Measurements from ENCODE around the gene PLIN5. TPM values are rescaled to one million over a fixed set of nuclear protein-coding genes. Genes with fewer than 3 reads are reported as not detected.
A peak's percentile ranks its signal among the peaks of the same experiment; 100 is the strongest.

The PLIN5 gene
- total RNA-seq, 2 donors from 2014 or later: 3.7 to 3.9 TPM

DNA sequence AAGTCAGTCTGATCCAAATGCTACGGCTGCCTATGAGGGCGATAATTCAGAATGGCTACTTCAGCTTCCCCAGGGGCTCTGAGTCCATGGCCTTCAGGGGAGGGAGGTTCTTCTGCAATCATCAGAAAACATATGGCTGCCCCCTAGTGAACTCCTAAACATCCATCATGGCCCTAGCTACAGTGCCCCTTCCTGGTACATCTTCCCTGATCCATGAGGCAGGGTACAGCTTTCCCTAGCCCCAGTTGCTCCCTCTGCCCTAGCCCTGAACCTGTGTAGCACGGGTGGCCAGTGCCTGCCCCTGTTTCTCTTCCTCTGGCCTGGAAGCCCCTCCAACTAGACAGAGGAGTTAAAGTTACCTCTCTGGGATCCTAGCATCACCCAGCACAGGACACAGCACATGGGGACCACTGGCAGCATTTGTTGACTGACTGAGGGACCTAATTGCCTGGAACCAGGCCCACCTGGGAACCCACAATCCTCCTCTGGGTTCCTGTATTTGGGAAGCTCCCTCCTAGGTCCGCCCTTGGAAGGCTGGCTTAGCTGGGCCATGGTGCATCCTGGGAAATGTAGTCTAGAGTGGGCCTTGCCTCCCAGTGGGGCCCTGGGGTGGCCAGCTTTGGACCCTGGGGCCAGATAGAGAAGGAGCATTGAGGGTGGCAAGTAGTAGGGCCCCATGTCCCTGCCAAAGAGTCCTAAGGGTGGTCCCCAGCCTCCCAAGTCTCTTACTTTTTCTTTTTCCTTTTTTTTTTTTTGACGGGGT, 42.2 kb upstream of the PLIN5 start:
- no peaks in the 10 kb centered on the region for H3K9me3 Mint-ChIP-seq
- TF ChIP-seq, protein P1, sequence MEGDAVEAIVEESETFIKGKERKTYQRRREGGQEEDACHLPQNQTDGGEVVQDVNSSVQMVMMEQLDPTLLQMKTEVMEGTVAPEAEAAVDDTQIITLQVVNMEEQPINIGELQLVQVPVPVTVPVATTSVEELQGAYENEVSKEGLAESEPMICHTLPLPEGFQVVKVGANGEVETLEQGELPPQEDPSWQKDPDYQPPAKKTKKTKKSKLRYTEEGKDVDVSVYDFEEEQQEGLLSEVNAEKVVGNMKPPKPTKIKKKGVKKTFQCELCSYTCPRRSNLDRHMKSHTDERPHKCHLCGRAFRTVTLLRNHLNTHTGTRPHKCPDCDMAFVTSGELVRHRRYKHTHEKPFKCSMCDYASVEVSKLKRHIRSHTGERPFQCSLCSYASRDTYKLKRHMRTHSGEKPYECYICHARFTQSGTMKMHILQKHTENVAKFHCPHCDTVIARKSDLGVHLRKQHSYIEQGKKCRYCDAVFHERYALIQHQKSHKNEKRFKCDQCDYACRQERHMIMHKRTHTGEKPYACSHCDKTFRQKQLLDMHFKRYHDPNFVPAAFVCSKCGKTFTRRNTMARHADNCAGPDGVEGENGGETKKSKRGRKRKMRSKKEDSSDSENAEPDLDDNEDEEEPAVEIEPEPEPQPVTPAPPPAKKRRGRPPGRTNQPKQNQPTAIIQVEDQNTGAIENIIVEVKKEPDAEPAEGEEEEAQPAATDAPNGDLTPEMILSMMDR (conservative IDR thresholded peaks at IDR 0.05): no peak
- Histone ChIP-seq H3K27ac (ENCODE audit: low read depth, low read length) (no peak overlapping the region), H3K9me3 (ENCODE audit: control insufficient read depth, low read length) (no peaks in the 10 kb centered on the region), H3K36me3 (ENCODE audit: control insufficient read depth, insufficient read depth, low read length) (no peaks in the 10 kb centered on the region), H3K27me3 (ENCODE audit: control insufficient read depth, insufficient read depth, low read length, poor library complexity, severe bottlenecking) (peaks cover 19% of the 10 kb centered on the region), H3K9ac (ENCODE audit: extremely low read depth, low read length, poor library complexity, severe bottlenecking) (no peak overlapping the region), H3K4me1 (ENCODE audit: control insufficient read depth, insufficient read depth, low read length) (peaks cover 6% of the 10 kb centered on the region), H3K4me3 (ENCODE audit: low read length) (no peak overlapping the region)
- H3K4me1 Mint-ChIP-seq: peaks cover 12% of the 10 kb centered on the region
- peaks cover 20% of the 10 kb centered on the region for H3K27me3 Mint-ChIP-seq (ENCODE audit: insufficient read depth)
- no peaks in the 10 kb centered on the region for H3K36me3 Mint-ChIP-seq (ENCODE audit: low read depth)
- WGBS, 2 experiments (ENCODE audit: insufficient coverage in 1 of 2, insufficient read length in 1 of 2): 88 to 97% methylated on average over 2 to 5 of the region's 5 CpGs
- DNase-seq: peak; percentile 82
- peak overlapping the region; percentile 4 for H3K27ac Mint-ChIP-seq
- H3K4me3 Mint-ChIP-seq: no peak overlapping the region

DNA sequence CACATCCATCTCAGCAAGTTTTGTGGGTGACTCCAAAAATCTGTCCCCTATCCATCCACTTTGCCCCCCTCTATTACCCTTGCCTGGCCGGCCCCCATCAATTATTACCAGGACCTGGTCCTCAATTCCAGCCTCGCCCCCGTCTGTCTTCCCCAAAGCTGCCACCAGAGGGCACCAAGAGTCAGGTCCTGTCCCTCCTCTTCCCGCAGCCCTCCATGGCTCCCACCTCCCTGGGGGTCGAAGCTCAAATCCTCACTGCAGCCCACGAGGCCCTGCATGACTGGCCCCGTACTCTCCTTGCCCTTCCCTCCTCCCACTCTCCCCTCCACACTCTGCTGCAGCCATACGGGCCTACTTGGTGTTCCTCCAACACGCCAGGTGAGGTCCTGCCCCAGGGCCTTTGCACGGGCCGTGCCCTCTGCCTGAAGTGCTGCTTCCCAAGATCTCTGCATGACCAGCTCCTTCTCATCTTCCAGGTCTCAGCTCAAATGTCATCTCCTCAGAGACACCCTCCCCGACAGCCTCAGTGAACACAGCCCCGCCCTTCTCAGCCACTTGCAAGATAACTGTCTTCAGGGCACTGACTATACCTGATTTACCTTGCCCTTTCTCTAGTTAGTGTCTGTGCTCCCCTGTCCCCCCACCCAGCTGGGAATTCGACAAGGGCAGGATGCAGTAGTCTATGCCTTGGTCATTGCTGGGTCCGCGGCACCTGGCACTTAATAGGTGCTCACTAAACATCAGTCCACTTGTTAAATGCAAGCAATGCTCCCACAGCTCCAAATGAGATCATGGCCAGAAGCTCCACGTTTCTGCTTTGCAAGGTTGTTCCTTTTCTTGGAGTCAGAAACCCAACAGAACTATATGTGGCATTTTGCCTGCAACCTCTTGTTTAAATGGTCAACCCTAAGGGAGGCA, 41.3 kb upstream of the PLIN5 start:
- Histone ChIP-seq H3K9ac (ENCODE audit: extremely low read depth, low read length, poor library complexity, severe bottlenecking) (peak overlapping the region; percentile 23), H3K9me3 (ENCODE audit: control insufficient read depth, low read length) (no peaks in the 10 kb centered on the region), H3K4me1 (ENCODE audit: control insufficient read depth, insufficient read depth, low read length) (peaks cover 6% of the 10 kb centered on the region), H3K36me3 (ENCODE audit: control insufficient read depth, insufficient read depth, low read length) (no peaks in the 10 kb centered on the region), H3K27ac (ENCODE audit: low read depth, low read length) (no peak overlapping the region), H3K27me3 (ENCODE audit: control insufficient read depth, insufficient read depth, low read length, poor library complexity, severe bottlenecking) (peaks cover 15% of the 10 kb centered on the region), H3K4me3 (ENCODE audit: low read length) (no peak overlapping the region)
- peaks cover 12% of the 10 kb centered on the region for H3K4me1 Mint-ChIP-seq
- peak; percentile 95 for DNase-seq
- TF ChIP-seq, protein P1 (conservative IDR thresholded peaks at IDR 0.05): peak; percentile 83
- peaks cover 15% of the 10 kb centered on the region for H3K27me3 Mint-ChIP-seq (ENCODE audit: insufficient read depth)
- 76 to 90% methylated on average over 12 to 17 of the region's 17 CpGs for whole genome bisulfite sequencing, 2 experiments (ENCODE audit: insufficient coverage in 1 of 2, insufficient read length in 1 of 2)
- H3K9me3 Mint-ChIP-seq: no peaks in the 10 kb centered on the region
- peak overlapping the region; percentile 88 for H3K27ac Mint-ChIP-seq
- H3K4me3 Mint-ChIP-seq: no peak overlapping the region
- H3K36me3 Mint-ChIP-seq (ENCODE audit: low read depth): no peaks in the 10 kb centered on the region

DNA sequence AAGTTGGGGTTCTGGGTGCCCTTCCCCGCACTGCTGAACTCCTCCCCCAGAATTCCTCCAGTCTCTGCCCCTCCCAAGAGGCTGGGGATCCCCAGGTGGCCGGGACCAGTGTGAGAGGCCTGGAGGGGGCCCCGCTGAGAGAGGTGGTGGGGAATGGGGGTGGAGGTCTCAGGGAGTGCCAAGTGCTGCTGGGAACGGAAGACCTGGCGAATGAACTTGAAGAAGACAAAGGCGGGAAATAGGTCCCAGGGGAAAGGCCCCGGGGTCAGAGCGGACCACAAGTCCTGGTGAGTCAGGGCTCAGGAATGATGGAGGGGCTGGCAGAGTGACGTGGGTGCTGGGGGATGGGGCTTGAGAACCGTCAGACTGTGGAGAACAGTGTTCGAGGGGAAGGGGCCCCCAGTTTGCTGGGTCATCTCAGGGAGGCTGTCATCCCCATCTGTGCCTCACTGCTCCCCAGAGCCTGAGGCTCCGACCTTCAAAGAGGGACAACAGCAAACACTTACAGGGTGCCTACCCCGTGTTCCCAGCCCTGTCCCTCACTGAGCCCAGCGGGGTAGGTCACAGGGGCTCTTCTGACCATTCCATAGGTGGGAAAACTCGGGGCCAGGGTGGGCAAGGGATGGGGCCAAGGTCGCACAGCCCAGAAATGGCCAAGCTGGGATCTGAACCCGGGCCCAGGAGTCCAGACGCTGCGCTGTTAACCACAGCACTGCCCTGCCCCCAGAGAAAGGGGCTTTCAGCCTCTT, 40.4 kb upstream of the PLIN5 start:
- Histone ChIP-seq H3K36me3 (ENCODE audit: control insufficient read depth, insufficient read depth, low read length) (no peaks in the 10 kb centered on the region), H3K4me1 (ENCODE audit: control insufficient read depth, insufficient read depth, low read length) (peaks cover 6% of the 10 kb centered on the region), H3K27ac (ENCODE audit: low read depth, low read length) (peak overlapping the region; percentile 53), H3K9me3 (ENCODE audit: control insufficient read depth, low read length) (no peaks in the 10 kb centered on the region), H3K27me3 (ENCODE audit: control insufficient read depth, insufficient read depth, low read length, poor library complexity, severe bottlenecking) (peaks cover 15% of the 10 kb centered on the region), H3K4me3 (ENCODE audit: low read length) (no peak overlapping the region), H3K9ac (ENCODE audit: extremely low read depth, low read length, poor library complexity, severe bottlenecking) (peak overlapping the region; percentile 53)
- TF ChIP-seq, protein P1 (conservative IDR thresholded peaks at IDR 0.05): no peak
- Mint-ChIP-seq H3K9me3 (no peaks in the 10 kb centered on the region), H3K4me3 (peak overlapping the region; percentile 38), H3K27me3 (ENCODE audit: insufficient read depth) (peaks cover 15% of the 10 kb centered on the region), H3K36me3 (ENCODE audit: low read depth) (no peaks in the 10 kb centered on the region), H3K27ac (peak overlapping the region; percentile 88), H3K4me1 (peaks cover 12% of the 10 kb centered on the region)
- 35 to 43% methylated on average over 11 to 19 of the region's 19 CpGs for WGBS, 2 experiments (ENCODE audit: insufficient coverage in 1 of 2, insufficient read length in 1 of 2)
- peak; percentile 96 for DNase-seq
